Endothelial cell of umbilical vein (primary cell): Measurements from ENCODE around the gene SENP7. TPM values are rescaled to one million over a fixed set of nuclear protein-coding genes. Genes with fewer than 3 reads are reported as not detected.

Source experiments
- BruUV-seq: library from RNA; stranded (reverse); fragments of 400-500 nt; replicated peaks from 2 replicates; lab custom pipeline; 2021; lab: Mats Ljungman, UMichigan
- CTCF ChIA-PET: fragments of 300-600, 350-600 bp; sonication (Branson Sonifier 250); formaldehyde crosslinking; loops from one replicate; lab custom pipeline; 2021; ENCODE audit warnings: antibody characterized with exemption, inconsistent platforms; lab: Charles Lee
- POLR2A ChIA-PET: fragments of 300-600, 350-600 bp; sonication (Branson Sonifier 250); formaldehyde crosslinking; loops from one replicate; lab custom pipeline; 2021; ENCODE audit warnings: antibody characterized with exemption, inconsistent platforms; lab: Charles Lee
- DNase-seq: peaks from one replicate; pipeline ENCODE4 v3.0.0-alpha.2; 2011; ENCODE audit warnings: low read depth, low spot score
- FAIRE-seq: peaks from 2 replicates; lab custom pipeline; 2011; peaks lifted over from hg19 to GRCh38; lab: Jason Lieb, UNC
- H2AFZ ChIP-seq: 2 replicates; pipeline ENCODE4 v1.6.0; 2012; ENCODE audit warnings: low read depth, low read length, control low read depth, inconsistent platforms
- H3K27ac ChIP-seq: 2 replicates; pipeline ENCODE4 v1.5.1; 2011; ENCODE audit warnings: low read depth, mild to moderate bottlenecking, control low read depth, low read length, moderate library complexity; ENCODE audit not compliant: insufficient read depth
- H3K27me3 ChIP-seq, 2 experiments: 2 replicates each; pipeline versions ENCODE4 v1.6.0 to v1.6.1; 2011; ENCODE audit warnings: low read length in 2 of 2, mixed read lengths in 1 of 2; ENCODE audit not compliant: control insufficient read depth in 2 of 2, insufficient read depth in 2 of 2
- H3K36me3 ChIP-seq, 2 experiments: 2 replicates in 1 of 2; 3 replicates in 1 of 2; pipeline ENCODE4 v1.5.1; 2011; ENCODE audit warnings: low read length in 2 of 2, mild to moderate bottlenecking in 1 of 2, moderate library complexity in 1 of 2; ENCODE audit not compliant: control insufficient read depth in 2 of 2, insufficient read depth in 2 of 2; ENCODE audit errors: extremely low read depth in 1 of 2
- H3K4me1 ChIP-seq: 3 replicates; pipeline ENCODE4 v1.5.1; 2011; ENCODE audit warnings: mild to moderate bottlenecking, low read length; ENCODE audit not compliant: control insufficient read depth, insufficient read depth; ENCODE audit errors: extremely low read depth
- H3K4me2 ChIP-seq: 2 replicates; pipeline ENCODE4 v1.6.1; 2011; ENCODE audit warnings: low read length, control low read depth, mixed read lengths; ENCODE audit not compliant: insufficient read depth
- H3K4me3 ChIP-seq, 3 experiments: fragments of 200-600 bp in 1 of 3; sonication (generic), shearing (Covaris generic) in 1 of 3; replicated peaks in 1 of 3; 2 replicates each; pipeline ENCODE4 v1.5.1; 2011 to 2016; ENCODE audit warnings: control low read depth in 3 of 3, low read length in 3 of 3, mild to moderate bottlenecking in 2 of 3, inconsistent platforms in 1 of 3, low read depth in 1 of 3, moderate library complexity in 1 of 3; ENCODE audit not compliant: insufficient read depth in 1 of 3
- H3K79me2 ChIP-seq: 2 replicates; pipeline ENCODE4 v1.6.0; 2012; ENCODE audit warnings: low read length, inconsistent platforms; ENCODE audit not compliant: control insufficient read depth, insufficient read depth
- H3K9ac ChIP-seq: replicated peaks from 2 replicates; pipeline ENCODE3; 2011; ENCODE audit warnings: low read length, control low read depth; ENCODE audit not compliant: insufficient read depth; ENCODE audit errors: extremely low read depth
- H3K9me1 ChIP-seq: replicated peaks from 3 replicates; pipeline ENCODE4 v1.6.0; 2011; ENCODE audit warnings: mild to moderate bottlenecking, low read length; ENCODE audit not compliant: control insufficient read depth, insufficient read depth; ENCODE audit errors: extremely low read depth
- H3K9me3 ChIP-seq: replicated peaks from 2 replicates; pipeline ENCODE4 v1.5.1; 2012; ENCODE audit warnings: low read length, inconsistent platforms; ENCODE audit not compliant: control insufficient read depth, insufficient read depth
- H4K20me1 ChIP-seq: replicated peaks from 2 replicates; pipeline ENCODE3; 2011; ENCODE audit warnings: mild to moderate bottlenecking, low read length; ENCODE audit not compliant: control insufficient read depth, insufficient read depth; ENCODE audit errors: extremely low read depth
- CTCF ChIP-seq, 2 donors: IDR thresholded peaks; 1 replicate in 1 of 2; 2 replicates in 1 of 2; pipeline ENCODE4 v1.5.1; 2011; ENCODE audit warnings: low read length in 2 of 2, mild to moderate bottlenecking in 2 of 2, moderate library complexity in 2 of 2, control low read depth in 1 of 2, inconsistent platforms in 1 of 2, low read depth in 1 of 2; ENCODE audit not compliant: insufficient read depth in 1 of 2; ENCODE audit errors: extremely low read depth in 1 of 2
- EZH2 ChIP-seq: IDR thresholded peaks from 2 replicates; pipeline ENCODE4 v1.6.1; 2012; ENCODE audit warnings: borderline replicate concordance, low read depth, mild to moderate bottlenecking, moderate library complexity, low read length, inconsistent platforms; ENCODE audit not compliant: severe bottlenecking
- FOS ChIP-seq: IDR thresholded peaks from 2 replicates; pipeline ENCODE4 v1.6.1; 2011; ENCODE audit warnings: mild to moderate bottlenecking, low read length, moderate library complexity, borderline replicate concordance; ENCODE audit not compliant: insufficient read depth
- GATA2 ChIP-seq: IDR thresholded peaks from 2 replicates; pipeline ENCODE4 v1.7.0; 2011; ENCODE audit warnings: low read depth, mild to moderate bottlenecking, moderate library complexity, mixed read lengths, low read length; ENCODE audit not compliant: insufficient read length, insufficient read depth
- JUN ChIP-seq: IDR thresholded peaks from 2 replicates; pipeline ENCODE4 v1.6.1; 2011; ENCODE audit warnings: borderline replicate concordance, low read depth; ENCODE audit not compliant: insufficient read length, insufficient read depth
- MYC ChIP-seq: IDR thresholded peaks from one replicate; pipeline ENCODE4 v1.6.1; 2011; ENCODE audit warnings: mild to moderate bottlenecking, low read depth, low read length
- dilution Hi-C: fragments of 300-500 bp; cut with MboI; formaldehyde crosslinking; loops from one replicate; pipeline ENCODE4 v1.15.0; 2019; ENCODE audit warnings: low sequenced_read_pairs; ENCODE audit not compliant: extremely low pct_ligation_motif_present
- intact Hi-C: fragments of 100-400 bp; cut with micrococcal nuclease; formaldehyde crosslinking; loops from one replicate; pipeline ENCODE4 v1.10.0; 2022
- polyA plus RNA-seq, 4 experiments: library from polyadenylated mRNA; depleted of rRNA in 3 of 4; stranded (reverse) in 3 of 4; unstranded in 1 of 4; fragments of >200 nt; gene quantifications; 2 replicates each; pipeline versions ENCODE4 v1.2.1 to v1.2.3, GENCODE V29; 2011 to 2012; ENCODE audit warnings: missing spikeins in 1 of 4
- total RNA-seq: library from RNA; stranded (reverse); gene quantifications from 2 replicates; pipeline ENCODE4 v1.2.3, GENCODE V29; 2021

Gene SENP7
- total and polyA plus RNA-seq, 2 donors (not counting 3 experiments of a cell fraction or from before 2014, with no cell fraction given) = 5.1 to 18.7 TPM

- POLR2A ChIA-PET = no interaction called here
- Histone ChIP-seq H3K27me3 (no peaks in the 10 kb centered on the region), H3K9ac (no peak overlapping the region), H3K9me3 (no peaks in the 10 kb centered on the region), H3K4me3 (no peak overlapping the region), H3K4me1 (no peaks in the 10 kb centered on the region), H2AFZ (no peak overlapping the region), H3K27ac (no peak overlapping the region), H3K36me3 (no peaks in the 10 kb centered on the region), H3K9me1 (no peaks in the 10 kb centered on the region), H3K79me2 (peaks cover 3% of the 10 kb centered on the region), H4K20me1 (peaks cover 2% of the 10 kb centered on the region), H3K4me2 (no peak overlapping the region)
- no peak for DNase-seq
- dilution Hi-C loops = no loop called here
- no peak for TF ChIP-seq FOS
- no peak for TF ChIP-seq EZH2
- TF ChIP-seq MYC = no peak
- no peak for TF ChIP-seq GATA2
- no peak for TF ChIP-seq CTCF (IDR thresholded peaks at IDR 0.05; ENCODE audit: extremely low read depth in 1 of 2, insufficient read depth in 1 of 2, low read depth in 1 of 2, low read length in 2 of 2)
- no peak for TF ChIP-seq JUN
- intact Hi-C loops = loop anchor here (2.0 to 5.0 kb wide), 2 partner anchors 254 to 646 kb away; no protein-coding TSS in a partner anchor
- BruUV-seq = no TSS peak
- FAIRE-seq = no peak
- CTCF ChIA-PET = interaction anchor here (1.0 to 1.8 kb wide), 3 partner anchors 160 to 920 kb away, joined by 3 to 18 read pairs (median 13); no protein-coding TSS in a partner anchor
Observed at GRCh38 chr3:101383156-101383575, 129.8 kb downstream of the SENP7 start.
